SU-DHL-6 (cell line): Measurements from ENCODE around the gene PRND.

Experiments
- H2AFZ ChIP-seq: fragments of 200-600 bp; sonication (generic); 2 replicates; pipeline ENCODE4 v1.6.1; 2014; ENCODE audit warnings: low read depth, mild to moderate bottlenecking, moderate library complexity, mixed read lengths, antibody characterized with exemption, low read length; ENCODE audit not compliant: severe bottlenecking
- H3F3A ChIP-seq: fragments of 200-600 bp; shearing (Covaris generic); 2 replicates; pipeline ENCODE4 v1.6.0; 2016; ENCODE audit warnings: antibody characterized with exemption, mild to moderate bottlenecking; ENCODE audit not compliant: insufficient read depth
- H3K27ac ChIP-seq: fragments of 200-600 bp; sonication (generic); 2 replicates; pipeline ENCODE4 v1.5.1; 2016; ENCODE audit warnings: low read depth, mild to moderate bottlenecking, low read length, moderate library complexity, mixed read lengths
- H3K27me3 ChIP-seq: fragments of 200-600 bp; sonication (generic), shearing (Covaris generic); 2 replicates; pipeline ENCODE4 v1.6.0; 2014; ENCODE audit warnings: mild to moderate bottlenecking, low read length
- H3K36me3 ChIP-seq: fragments of 200-600 bp; sonication (generic); 2 replicates; pipeline ENCODE4 v1.6.1; 2014; ENCODE audit warnings: mild to moderate bottlenecking, low read length, mixed read lengths
- H3K4me2 ChIP-seq: fragments of 300-600, 200-600 bp; shearing (Covaris generic), sonication (generic); 2 replicates; pipeline ENCODE4 v1.6.0; 2014; ENCODE audit warnings: low read length, low read depth, mild to moderate bottlenecking; ENCODE audit not compliant: poor library complexity, severe bottlenecking
- H3K4me3 ChIP-seq: fragments of 200-600 bp; sonication (generic); 2 replicates; pipeline ENCODE4 v1.5.1; 2014; ENCODE audit warnings: antibody characterized with exemption, low read length, mild to moderate bottlenecking, mixed read lengths; ENCODE audit not compliant: insufficient read depth, poor library complexity, severe bottlenecking
- H3K79me2 ChIP-seq: fragments of 200-600 bp; sonication (generic); 2 replicates; pipeline ENCODE4 v1.6.1; 2014; ENCODE audit warnings: mild to moderate bottlenecking, low read length, moderate library complexity; ENCODE audit not compliant: insufficient read depth
- H3K9ac ChIP-seq: fragments of 200-600 bp; sonication (generic); 2 replicates; pipeline ENCODE4 v1.7.0; 2014; ENCODE audit warnings: mild to moderate bottlenecking, low read length
- H3K9me2 ChIP-seq: fragments of 200-600 bp; sonication (generic); replicated peaks from 2 replicates; pipeline ENCODE4 v1.6.1; 2014; ENCODE audit warnings: low read length; ENCODE audit not compliant: insufficient read depth
- H3K9me3 ChIP-seq: fragments of 200-600 bp; sonication (generic); 2 replicates; pipeline ENCODE4 v1.6.1; 2014; ENCODE audit warnings: low read length, mixed read lengths; ENCODE audit not compliant: insufficient read depth
- H4K20me1 ChIP-seq: fragments of 200-600 bp; sonication (generic); 2 replicates; pipeline ENCODE4 v1.6.1; 2014; ENCODE audit warnings: low read depth, mild to moderate bottlenecking, antibody characterized with exemption, low read length, moderate library complexity, mixed read lengths
- CTCF ChIP-seq: fragments of 200-600 bp; sonication (generic); IDR thresholded peaks from one replicate; pipeline ENCODE4 v1.5.1; 2017; ENCODE audit warnings: antibody characterized with exemption, mild to moderate bottlenecking, low read length, moderate library complexity; ENCODE audit not compliant: insufficient read depth, poor library complexity, severe bottlenecking
- EZH2phosphoT487 ChIP-seq: fragments of 200-600 bp; sonication (generic), shearing (Covaris generic); conservative IDR thresholded peaks from 2 replicates; pipeline ENCODE4 v1.6.1; 2018; ENCODE audit warnings: mild to moderate bottlenecking, antibody characterized with exemption, low read length, moderate library complexity, mixed read lengths

PRND gene

GRCh38 chr20:4763261-4763660 is 41.6 kb downstream of the PRND start:
- Histone ChIP-seq H3K4me2 (no peak overlapping the region), H2AFZ (no peak overlapping the region), H3K9ac (no peak overlapping the region), H3K27me3 (no peaks in the 10 kb centered on the region), H4K20me1 (no peaks in the 10 kb centered on the region), H3K79me2 (no peaks in the 10 kb centered on the region), H3K27ac (no peak overlapping the region), H3K9me2 (no peaks in the 10 kb centered on the region), H3K36me3 (no peaks in the 10 kb centered on the region), H3K9me3 (no peaks in the 10 kb centered on the region), H3K4me3 (no peak overlapping the region), H3F3A (no peaks in the 10 kb centered on the region)
- TF ChIP-seq EZH2phosphoT487, result no peak

GRCh38 chr20:4763723-4764510 is 42.2 kb downstream of the PRND start:
- no peak for TF ChIP-seq CTCF
- no peak for TF ChIP-seq EZH2phosphoT487
- Histone ChIP-seq H3K9me3 (no peaks in the 10 kb centered on the region), H4K20me1 (no peaks in the 10 kb centered on the region), H3K27ac (no peak overlapping the region), H3K9ac (no peak overlapping the region), H3K36me3 (no peaks in the 10 kb centered on the region), H3K79me2 (no peaks in the 10 kb centered on the region), H3K4me3 (no peak overlapping the region), H3K4me2 (no peak overlapping the region), H3K9me2 (no peaks in the 10 kb centered on the region), H3K27me3 (no peaks in the 10 kb centered on the region), H2AFZ (no peak overlapping the region), H3F3A (no peaks in the 10 kb centered on the region)

- no peak overlapping the region for H3K9ac ChIP-seq
- no peaks in the 10 kb centered on the region for H3F3A ChIP-seq
- no peaks in the 10 kb centered on the region for H3K79me2 ChIP-seq
- no peaks in the 10 kb centered on the region for H4K20me1 ChIP-seq
- TF ChIP-seq EZH2phosphoT487, result no peak
- TF ChIP-seq CTCF, result no peak
- H3K27ac ChIP-seq, result no peak overlapping the region
- H3K4me2 ChIP-seq, result no peak overlapping the region
- H2AFZ ChIP-seq, result no peak overlapping the region
- no peaks in the 10 kb centered on the region for H3K9me2 ChIP-seq
- no peaks in the 10 kb centered on the region for H3K27me3 ChIP-seq
- H3K4me3 ChIP-seq, result no peak overlapping the region
- H3K36me3 ChIP-seq, result no peaks in the 10 kb centered on the region
- no peaks in the 10 kb centered on the region for H3K9me3 ChIP-seq
Measured at GRCh38 chr20:4764805-4765204, 43.1 kb downstream of the PRND start.

GRCh38 chr20:4765681-4766080 is 44.0 kb downstream of the PRND start:
- Histone ChIP-seq H3K27me3 (no peaks in the 10 kb centered on the region), H3F3A (no peaks in the 10 kb centered on the region), H3K79me2 (no peaks in the 10 kb centered on the region), H3K4me3 (no peak overlapping the region), H3K4me2 (no peak overlapping the region), H4K20me1 (no peaks in the 10 kb centered on the region), H2AFZ (no peak overlapping the region), H3K9ac (no peak overlapping the region), H3K27ac (no peak overlapping the region), H3K9me3 (no peaks in the 10 kb centered on the region), H3K36me3 (no peaks in the 10 kb centered on the region), H3K9me2 (no peaks in the 10 kb centered on the region)
- TF ChIP-seq EZH2phosphoT487, result no peak
- TF ChIP-seq CTCF, result no peak
